ENCODE measurements around the gene CACNG8. TPM values are rescaled to one million over a fixed set of nuclear protein-coding genes. Genes with fewer than 3 reads are reported as not detected.

Gene CACNG8
- total and polyA plus RNA-seq, 4 donors, result 0.01 to 0.15 (median 0.06) TPM; not detected in 1

DNA sequence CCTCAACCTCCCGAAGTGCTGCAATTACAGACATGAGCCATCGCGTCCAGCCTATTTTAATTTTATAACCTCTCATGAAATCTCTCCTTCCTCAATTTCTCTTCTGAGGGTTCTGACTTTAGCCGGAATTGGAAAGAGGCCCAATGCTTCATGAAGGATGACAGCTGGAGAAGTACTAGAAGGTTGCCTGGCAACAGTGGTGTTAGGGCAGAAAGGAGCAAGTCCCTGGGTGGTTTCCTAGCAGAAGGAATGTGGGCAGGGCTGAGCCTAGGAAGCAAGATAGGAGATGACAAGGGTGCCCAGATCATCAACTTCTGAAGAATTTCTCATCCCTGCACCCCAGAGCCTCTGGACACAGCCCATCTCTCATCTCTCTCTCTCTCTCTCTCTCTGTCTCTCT, 54.5 kb downstream of the CACNG8 start:
- TF ChIP-seq, protein P1, sequence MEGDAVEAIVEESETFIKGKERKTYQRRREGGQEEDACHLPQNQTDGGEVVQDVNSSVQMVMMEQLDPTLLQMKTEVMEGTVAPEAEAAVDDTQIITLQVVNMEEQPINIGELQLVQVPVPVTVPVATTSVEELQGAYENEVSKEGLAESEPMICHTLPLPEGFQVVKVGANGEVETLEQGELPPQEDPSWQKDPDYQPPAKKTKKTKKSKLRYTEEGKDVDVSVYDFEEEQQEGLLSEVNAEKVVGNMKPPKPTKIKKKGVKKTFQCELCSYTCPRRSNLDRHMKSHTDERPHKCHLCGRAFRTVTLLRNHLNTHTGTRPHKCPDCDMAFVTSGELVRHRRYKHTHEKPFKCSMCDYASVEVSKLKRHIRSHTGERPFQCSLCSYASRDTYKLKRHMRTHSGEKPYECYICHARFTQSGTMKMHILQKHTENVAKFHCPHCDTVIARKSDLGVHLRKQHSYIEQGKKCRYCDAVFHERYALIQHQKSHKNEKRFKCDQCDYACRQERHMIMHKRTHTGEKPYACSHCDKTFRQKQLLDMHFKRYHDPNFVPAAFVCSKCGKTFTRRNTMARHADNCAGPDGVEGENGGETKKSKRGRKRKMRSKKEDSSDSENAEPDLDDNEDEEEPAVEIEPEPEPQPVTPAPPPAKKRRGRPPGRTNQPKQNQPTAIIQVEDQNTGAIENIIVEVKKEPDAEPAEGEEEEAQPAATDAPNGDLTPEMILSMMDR (IDR thresholded peaks at IDR 0.05; ENCODE audit: control extremely low read depth, extremely low read depth), result no peak
- H3K4me1 ChIP-seq (ENCODE audit: control insufficient read depth in 5 of 5, insufficient read depth in 5 of 5, low read length in 5 of 5), result no peaks in the 10 kb centered on the region
- H3K9me3 ChIP-seq (ENCODE audit: control insufficient read depth in 4 of 4, insufficient read depth in 3 of 4, low read length in 3 of 4), result peaks cover 0 to 6% (median 0%) of the 10 kb centered on the region in 4 donors
- no peak overlapping the region for H3K4me3 ChIP-seq
- H3K36me3 ChIP-seq (ENCODE audit: control insufficient read depth in 4 of 4, insufficient read depth in 4 of 4, low read length in 4 of 4), result no peaks in the 10 kb centered on the region
- H3K27ac ChIP-seq (ENCODE audit: low read depth in 1 of 2, low read length in 1 of 2), result no peak overlapping the region
- DNase-seq (no peak), ATAC-seq (ENCODE audit: insufficient read depth, low FRiP score) (no peak)
- no peak overlapping the region for H3K9ac ChIP-seq (ENCODE audit: insufficient read depth in 1 of 2, low read length in 2 of 2)
- H3K27me3 ChIP-seq (ENCODE audit: control insufficient read depth in 3 of 3, insufficient read depth in 3 of 3, low read length in 2 of 3), result peaks cover 0 to 10% (median 0%) of the 10 kb centered on the region in 3 donors
- WGBS, 2 donors, result 74 to 89% methylated on average over 4 of the region's 4 CpGs

DNA sequence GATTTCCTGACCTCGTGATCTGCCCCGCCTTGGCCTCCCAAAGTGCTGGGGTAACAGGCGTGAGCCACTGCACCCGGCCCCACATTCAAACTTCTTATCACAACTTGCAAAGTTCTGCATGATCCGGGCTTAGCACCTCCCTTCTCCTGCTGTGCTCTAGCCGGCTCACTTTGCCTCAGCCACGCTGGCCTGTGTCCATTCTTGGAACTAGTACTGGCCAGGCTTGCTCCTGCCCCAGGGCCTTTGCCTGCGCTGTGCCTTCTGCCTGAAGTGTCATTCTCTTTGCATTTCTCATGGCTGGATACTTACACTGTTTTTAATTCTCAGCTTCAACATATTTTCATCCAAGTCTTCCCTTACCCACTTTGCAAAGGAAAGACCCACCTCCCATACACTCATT, 58.6 kb downstream of the CACNG8 start:
- Histone ChIP-seq H3K36me3 (ENCODE audit: control insufficient read depth in 4 of 4, insufficient read depth in 4 of 4, low read length in 4 of 4) (no peaks in the 10 kb centered on the region), H3K27me3 (ENCODE audit: control insufficient read depth in 3 of 3, insufficient read depth in 3 of 3, low read length in 2 of 3) (no peaks in the 10 kb centered on the region), H3K9me3 (ENCODE audit: control insufficient read depth in 4 of 4, insufficient read depth in 3 of 4, low read length in 3 of 4) (peaks cover 0 to 5% (median 0%) of the 10 kb centered on the region in 4 donors), H3K4me3 (no peak overlapping the region), H3K9ac (ENCODE audit: insufficient read depth in 1 of 2, low read length in 2 of 2) (no peak overlapping the region), H3K4me1 (ENCODE audit: control insufficient read depth in 5 of 5, insufficient read depth in 5 of 5, low read length in 5 of 5) (no peaks in the 10 kb centered on the region), H3K27ac (ENCODE audit: low read depth in 1 of 2, low read length in 1 of 2) (no peak overlapping the region)
- TF ChIP-seq, protein P1 (IDR thresholded peaks at IDR 0.05; ENCODE audit: control extremely low read depth, extremely low read depth), result no peak
- no peak for DNase-seq
- 84 to 93% methylated on average over 8 of the region's 8 CpGs for WGBS, 2 donors
- no peak for ATAC-seq (ENCODE audit: insufficient read depth, low FRiP score)

DNA sequence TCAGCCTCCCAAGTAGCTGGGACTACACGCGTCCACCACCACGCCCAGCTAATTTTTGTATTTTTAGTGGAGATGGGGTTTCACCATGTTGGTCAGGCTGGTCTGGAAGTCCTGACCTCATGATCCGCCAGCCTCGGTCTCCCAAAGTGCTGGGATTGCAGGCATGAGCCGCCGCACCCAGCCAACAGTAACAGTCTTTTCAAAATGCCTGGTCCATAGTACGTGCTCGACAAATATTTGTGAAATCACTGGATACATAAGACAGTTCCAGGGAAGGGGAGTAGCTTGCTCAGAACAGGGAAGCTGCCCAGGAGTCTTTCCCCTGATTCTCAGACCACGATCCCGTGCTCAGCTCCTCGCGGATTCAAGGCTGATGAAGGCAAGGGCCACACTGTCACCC, 59.2 kb downstream of the CACNG8 start:
- Histone ChIP-seq H3K4me1 (ENCODE audit: control insufficient read depth in 5 of 5, insufficient read depth in 5 of 5, low read length in 5 of 5) (no peaks in the 10 kb centered on the region), H3K27me3 (ENCODE audit: control insufficient read depth in 3 of 3, insufficient read depth in 3 of 3, low read length in 2 of 3) (no peaks in the 10 kb centered on the region), H3K9me3 (ENCODE audit: control insufficient read depth in 4 of 4, insufficient read depth in 3 of 4, low read length in 3 of 4) (peaks cover 0 to 5% (median 0%) of the 10 kb centered on the region in 4 donors), H3K9ac (ENCODE audit: insufficient read depth in 1 of 2, low read length in 2 of 2) (no peak overlapping the region), H3K36me3 (ENCODE audit: control insufficient read depth in 4 of 4, insufficient read depth in 4 of 4, low read length in 4 of 4) (no peaks in the 10 kb centered on the region), H3K27ac (ENCODE audit: low read depth in 1 of 2, low read length in 1 of 2) (no peak overlapping the region), H3K4me3 (no peak overlapping the region)
- ATAC-seq (ENCODE audit: insufficient read depth, low FRiP score) (no peak), DNase-seq (no peak)
- WGBS, 2 donors, result 89 to 96% methylated on average over 13 of the region's 13 CpGs
- TF ChIP-seq, protein P1 (IDR thresholded peaks at IDR 0.05; ENCODE audit: control extremely low read depth, extremely low read depth), result no peak

DNA sequence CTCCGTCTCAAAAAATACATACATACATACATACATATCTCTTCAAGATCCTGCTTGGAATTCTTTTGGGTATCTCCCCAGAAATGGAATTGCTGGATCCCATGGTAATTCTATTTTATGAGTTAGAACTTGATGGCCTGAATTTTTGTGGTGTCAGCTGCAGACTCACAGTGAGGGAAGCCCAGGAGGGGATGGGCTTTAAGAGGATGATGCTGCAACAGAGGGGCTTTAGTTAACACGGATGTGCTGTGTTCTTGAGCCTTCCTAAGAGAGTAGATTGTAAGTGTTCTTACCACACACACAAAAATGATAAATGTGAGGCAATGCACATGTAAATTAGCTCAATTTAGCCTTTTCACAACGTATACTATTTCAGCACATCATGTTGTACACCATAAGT, 60.5 kb downstream of the CACNG8 start:
- DNase-seq (no peak), ATAC-seq (ENCODE audit: insufficient read depth, low FRiP score) (no peak)
- H3K27me3 ChIP-seq (ENCODE audit: control insufficient read depth in 3 of 3, insufficient read depth in 3 of 3, low read length in 2 of 3), result no peaks in the 10 kb centered on the region
- 36 to 39% methylated on average over 3 of the region's 3 CpGs for WGBS, 2 donors
- no peaks in the 10 kb centered on the region for H3K36me3 ChIP-seq (ENCODE audit: control insufficient read depth in 4 of 4, insufficient read depth in 4 of 4, low read length in 4 of 4)
- TF ChIP-seq, protein P1 (IDR thresholded peaks at IDR 0.05; ENCODE audit: control extremely low read depth, extremely low read depth), result no peak
- no peaks in the 10 kb centered on the region for H3K4me1 ChIP-seq (ENCODE audit: control insufficient read depth in 5 of 5, insufficient read depth in 5 of 5, low read length in 5 of 5)
- no peak overlapping the region for H3K4me3 ChIP-seq
- no peak overlapping the region for H3K9ac ChIP-seq (ENCODE audit: insufficient read depth in 1 of 2, low read length in 2 of 2)
- H3K27ac ChIP-seq (ENCODE audit: low read depth in 1 of 2, low read length in 1 of 2), result no peak overlapping the region
- H3K9me3 ChIP-seq (ENCODE audit: control insufficient read depth in 4 of 4, insufficient read depth in 3 of 4, low read length in 3 of 4), result peaks cover 0 to 3% (median 0%) of the 10 kb centered on the region in 4 donors

All from lung (tissue), 12 donors.